Amniotic stem cell (primary cell): ENCODE data around the gene TRIM75.
"Not testable (repeated sequence)": the region's sequence is repeated elsewhere in the genome, so short reads cannot be mapped to it uniquely, and the experiment has no call there.

ENCODE experiments used
- DNase-seq: peaks from one replicate; lab custom pipeline; 2025; lab: John Stamatoyannopoulos, UW

The TRIM75 gene

DNA sequence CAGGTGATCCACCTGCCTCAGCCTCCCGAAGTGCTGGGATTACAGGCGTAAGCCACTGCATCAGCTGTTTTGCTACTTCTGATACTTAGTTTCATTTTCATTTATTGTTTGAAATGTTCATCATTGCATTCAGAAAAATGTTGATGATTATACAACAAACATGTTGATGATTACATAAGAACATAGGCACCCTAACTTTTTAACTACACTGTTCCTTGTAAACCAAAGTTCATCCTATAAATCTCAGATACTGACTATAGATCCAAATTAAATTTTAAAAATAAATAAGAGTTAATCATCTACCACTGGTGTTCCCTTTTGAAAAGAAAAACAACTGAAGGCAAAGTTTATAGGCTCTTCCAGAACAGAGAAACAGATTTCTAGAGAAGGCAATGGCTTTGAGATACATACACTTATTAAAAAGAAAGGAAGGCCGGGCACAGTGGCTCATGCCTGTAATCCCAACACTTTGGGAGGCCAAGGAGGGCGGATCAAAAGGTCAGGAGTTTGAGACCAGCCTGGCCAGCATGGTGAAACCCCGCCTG is 23.4 kb downstream of the TRIM75 start:
- DNase-seq = no peak

DNA sequence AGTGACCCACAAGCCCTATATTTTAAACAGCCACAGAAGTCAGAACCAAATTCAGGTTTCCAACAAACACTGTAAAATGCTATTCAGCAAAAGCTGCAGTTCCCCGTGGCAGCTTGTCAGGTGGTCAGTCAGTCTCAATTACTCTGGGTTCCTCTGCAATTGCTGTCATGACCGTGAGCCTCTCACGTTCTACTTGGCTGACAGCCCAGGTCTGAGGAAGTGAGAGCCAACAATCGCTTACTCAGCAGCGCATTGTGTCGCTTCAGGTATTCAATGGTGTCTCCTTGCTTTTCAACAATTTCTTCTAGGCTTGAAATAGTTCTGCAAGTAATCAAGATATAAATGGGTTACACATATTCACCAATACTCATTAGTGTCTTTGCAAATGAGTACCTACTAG is 25.8 kb downstream of the TRIM75 start:
- DNase-seq = no peak

- not testable (repeated sequence) for DNase-seq
These were observed 31.1 kb downstream of the TRIM75 start for GRCh38 chr4:165084787-165085186.

- no peak for DNase-seq
These were observed 32.3 kb downstream of the TRIM75 start for GRCh38 chr4:165085946-165086345.

- no peak for DNase-seq
These were observed 34.7 kb downstream of the TRIM75 start for GRCh38 chr4:165088366-165088765.

GRCh38 chr4:165092187-165092586 is 38.5 kb downstream of the TRIM75 start:
- DNase-seq = not testable (repeated sequence)

DNA sequence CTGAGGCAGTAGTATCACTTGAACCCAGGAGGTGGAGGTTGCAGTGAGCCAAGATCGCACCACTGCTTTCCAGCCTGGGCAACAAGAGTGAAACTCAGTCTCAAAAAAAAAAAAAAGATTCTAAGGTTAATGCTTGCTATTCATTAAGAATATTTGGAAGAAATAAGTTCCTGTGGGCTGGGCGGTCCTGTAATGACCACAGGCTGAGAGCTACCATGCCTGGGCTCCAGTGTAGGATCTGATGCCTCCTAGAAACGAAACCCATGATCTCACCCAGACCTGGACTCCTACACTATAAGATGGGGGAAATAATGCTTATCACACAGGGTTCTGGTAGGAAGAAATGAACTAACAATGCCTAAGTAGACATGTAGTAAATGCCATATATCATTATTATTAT is 41.2 kb downstream of the TRIM75 start:
- no peak for DNase-seq

DNA sequence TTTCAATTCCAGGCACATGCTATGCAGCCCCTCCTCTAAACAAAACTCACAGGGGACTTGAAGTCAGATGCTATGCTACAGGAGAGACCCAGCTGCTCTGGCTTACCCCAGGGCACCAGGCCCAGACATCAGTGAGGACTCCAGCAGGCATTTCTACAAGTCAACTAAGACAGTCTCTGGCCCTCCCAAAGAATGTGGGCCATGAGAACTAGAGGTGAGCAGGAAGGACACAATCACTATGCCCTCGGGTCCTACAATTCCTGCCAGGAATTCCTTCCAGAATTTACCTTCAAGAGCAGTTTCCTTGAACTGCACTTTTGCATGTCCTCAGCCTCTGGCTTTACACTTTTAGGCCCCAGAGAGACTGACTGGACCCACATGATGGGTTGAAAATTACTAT is 41.6 kb downstream of the TRIM75 start:
- no peak for DNase-seq

- DNase-seq = no peak
These were observed 43.1 kb downstream of the TRIM75 start for GRCh38 chr4:165096776-165097175.

DNA sequence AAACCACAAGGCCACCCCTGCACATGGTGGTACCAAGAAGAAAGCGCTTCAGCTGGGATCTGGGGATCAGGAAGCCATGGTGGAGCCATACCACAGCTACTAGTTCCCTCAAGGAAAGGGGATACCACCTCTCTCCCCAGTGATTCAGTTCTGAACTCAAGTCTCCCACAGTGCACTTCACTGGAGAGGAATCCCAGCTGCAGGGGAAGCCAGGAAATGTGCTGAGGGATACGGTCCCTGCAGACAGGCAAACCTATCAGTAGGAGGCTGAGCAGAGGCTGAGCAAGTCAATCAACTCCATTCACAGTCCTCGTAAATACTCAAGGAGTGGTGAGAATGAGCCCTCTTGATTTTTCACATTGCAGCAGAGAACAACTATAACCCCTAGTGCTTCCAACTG is 48.0 kb downstream of the TRIM75 start:
- no peak for DNase-seq

DNA sequence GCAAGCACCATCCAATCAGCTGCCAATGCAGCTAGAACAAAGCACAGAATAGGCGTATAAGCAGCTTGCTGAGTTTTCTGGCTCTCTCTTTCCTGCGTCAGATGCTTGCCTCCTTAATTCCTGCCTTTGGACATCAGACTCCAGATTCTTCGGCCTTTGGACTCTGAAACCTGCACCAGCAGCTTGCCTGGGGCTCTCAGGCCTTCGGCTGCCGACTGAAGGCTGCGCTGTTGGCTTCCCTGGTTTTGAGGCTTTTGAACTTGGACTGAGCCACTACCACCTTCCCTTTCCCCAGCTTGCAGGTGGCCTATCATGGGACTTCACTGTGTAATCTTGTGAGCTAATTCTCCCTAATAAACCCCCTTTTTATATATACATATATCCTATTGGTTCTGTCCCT is 52.9 kb downstream of the TRIM75 start:
- no peak for DNase-seq
